ENCODE measurements around the gene ARL16.
A peak's percentile ranks its signal among the peaks of the same experiment; 100 is the strongest.

ARL16 gene

GRCh38 chr17:81667754-81668153 lies 15.8 kb downstream of the ARL16 start:
- Mint-ChIP-seq H3K27ac (no peak overlapping the region), H3K9me3 (no peaks in the 10 kb centered on the region), H3K4me1 (peaks cover 44% of the 10 kb centered on the region), H3K27me3 (no peaks in the 10 kb centered on the region), H3K4me3 (peak overlapping the region; percentile 99), H3K36me3 (peaks cover 7% of the 10 kb centered on the region)

- H3K4me3 Mint-ChIP-seq, result peak within 1 kb of the TSS; percentile 99
- H3K27me3 Mint-ChIP-seq, result no peaks in the 10 kb centered on the region
- peaks cover 45% of the 10 kb centered on the region for H3K4me1 Mint-ChIP-seq
- no peaks in the 10 kb centered on the region for H3K9me3 Mint-ChIP-seq
- H3K36me3 Mint-ChIP-seq, result peaks cover 7% of the 10 kb centered on the region
- peak within 1 kb of the TSS; percentile 98 for H3K27ac Mint-ChIP-seq
Observed at GRCh38 chr17:81666342-81667191, 17.0 kb downstream of the ARL16 start, which contains the start of the genes CCDC137 and OXLD1. TSS of gene CCDC137 (plus strand) at chr17:81666737. CDS start at chr17:81666767, 30 bp downstream. TSS of gene OXLD1 (minus strand) at chr17:81666605. CDS start at chr17:81666577, 28 bp downstream.

- Mint-ChIP-seq H3K36me3 (peaks cover 7% of the 10 kb centered on the region), H3K4me3 (peak overlapping the region; percentile 99), H3K4me1 (peaks cover 45% of the 10 kb centered on the region), H3K27ac (peak overlapping the region; percentile 98), H3K9me3 (no peaks in the 10 kb centered on the region), H3K27me3 (no peaks in the 10 kb centered on the region)
Observed at GRCh38 chr17:81666092-81666341, 17.6 kb downstream of the ARL16 start.

- Mint-ChIP-seq H3K4me1 (peaks cover 45% of the 10 kb centered on the region), H3K27me3 (no peaks in the 10 kb centered on the region), H3K9me3 (no peaks in the 10 kb centered on the region), H3K36me3 (peaks cover 7% of the 10 kb centered on the region), H3K4me3 (peak overlapping the region; percentile 99), H3K27ac (peak overlapping the region; percentile 98)
Observed at GRCh38 chr17:81665205-81666091, 18.1 kb downstream of the ARL16 start.

GRCh38 chr17:81664051-81664470 lies 19.5 kb downstream of the ARL16 start:
- H3K36me3 Mint-ChIP-seq, result peaks cover 6% of the 10 kb centered on the region
- no peak overlapping the region for H3K27ac Mint-ChIP-seq
- peaks cover 41% of the 10 kb centered on the region for H3K4me1 Mint-ChIP-seq
- no peaks in the 10 kb centered on the region for H3K27me3 Mint-ChIP-seq
- H3K9me3 Mint-ChIP-seq, result no peaks in the 10 kb centered on the region
- peak overlapping the region; percentile 30 for H3K4me3 Mint-ChIP-seq

GRCh38 chr17:81662002-81662401 lies 21.6 kb downstream of the ARL16 start:
- Mint-ChIP-seq H3K27ac (no peak overlapping the region), H3K27me3 (no peaks in the 10 kb centered on the region), H3K9me3 (no peaks in the 10 kb centered on the region), H3K36me3 (peaks cover 4% of the 10 kb centered on the region), H3K4me1 (peaks cover 27% of the 10 kb centered on the region), H3K4me3 (no peak overlapping the region)

GRCh38 chr17:81660441-81660840 lies 23.2 kb downstream of the ARL16 start:
- H3K36me3 Mint-ChIP-seq, result peaks cover 2% of the 10 kb centered on the region
- no peak overlapping the region for H3K27ac Mint-ChIP-seq
- H3K4me1 Mint-ChIP-seq, result peaks cover 13% of the 10 kb centered on the region

GRCh38 chr17:81659038-81659437 lies 24.6 kb downstream of the ARL16 start:
- Mint-ChIP-seq H3K36me3 (no peaks in the 10 kb centered on the region), H3K4me1 (peaks cover 4% of the 10 kb centered on the region), H3K9me3 (no peaks in the 10 kb centered on the region), H3K4me3 (no peak overlapping the region), H3K27ac (no peak overlapping the region), H3K27me3 (no peaks in the 10 kb centered on the region)

More at GRCh38 chr17:81660441-81660840, 23.2 kb downstream of the ARL16 start:
- no peak overlapping the region for H3K4me3 Mint-ChIP-seq
- no peaks in the 10 kb centered on the region for H3K9me3 Mint-ChIP-seq
- no peaks in the 10 kb centered on the region for H3K27me3 Mint-ChIP-seq

GRCh38 chr17:81656835-81657234 lies 26.8 kb downstream of the ARL16 start:
- Mint-ChIP-seq H3K36me3 (no peaks in the 10 kb centered on the region), H3K4me1 (peaks cover 11% of the 10 kb centered on the region), H3K4me3 (no peak overlapping the region), H3K27ac (no peak overlapping the region), H3K9me3 (no peaks in the 10 kb centered on the region), H3K27me3 (peaks cover under 1% of the 10 kb centered on the region)

GRCh38 chr17:81656118-81656743 lies 27.4 kb downstream of the ARL16 start, which contains the start of gene PDE6G:
TSS of gene PDE6G (minus strand) at chr17:81656542. CDS start at chr17:81653305, 3,237 bp downstream.
- Mint-ChIP-seq H3K27ac (no peak within 1 kb of the TSS), H3K4me3 (no peak within 1 kb of the TSS), H3K36me3 (no peaks in the 10 kb centered on the region), H3K9me3 (no peaks in the 10 kb centered on the region), H3K27me3 (peaks cover 3% of the 10 kb centered on the region), H3K4me1 (peaks cover 13% of the 10 kb centered on the region)

GRCh38 chr17:81655378-81656117 lies 28.0 kb downstream of the ARL16 start:
- H3K9me3 Mint-ChIP-seq, result no peaks in the 10 kb centered on the region
- H3K27me3 Mint-ChIP-seq, result peaks cover 3% of the 10 kb centered on the region
- H3K4me3 Mint-ChIP-seq, result no peak overlapping the region
- H3K27ac Mint-ChIP-seq, result no peak overlapping the region
- H3K4me1 Mint-ChIP-seq, result peaks cover 13% of the 10 kb centered on the region
- H3K36me3 Mint-ChIP-seq, result no peaks in the 10 kb centered on the region

- Mint-ChIP-seq H3K4me3 (peak overlapping the region; percentile 70), H3K4me1 (peaks cover 13% of the 10 kb centered on the region), H3K36me3 (no peaks in the 10 kb centered on the region), H3K27ac (no peak overlapping the region), H3K27me3 (peaks cover 11% of the 10 kb centered on the region), H3K9me3 (no peaks in the 10 kb centered on the region)
Observed at GRCh38 chr17:81652906-81653771, 30.5 kb downstream of the ARL16 start.

GRCh38 chr17:81651692-81652091 lies 31.9 kb downstream of the ARL16 start:
- Mint-ChIP-seq H3K27me3 (peaks cover 13% of the 10 kb centered on the region), H3K4me1 (peaks cover 13% of the 10 kb centered on the region), H3K9me3 (no peaks in the 10 kb centered on the region), H3K36me3 (no peaks in the 10 kb centered on the region), H3K27ac (no peak overlapping the region), H3K4me3 (peak overlapping the region; percentile 9)

GRCh38 chr17:81650951-81651350 lies 32.6 kb downstream of the ARL16 start:
- no peaks in the 10 kb centered on the region for H3K9me3 Mint-ChIP-seq
- peaks cover 13% of the 10 kb centered on the region for H3K27me3 Mint-ChIP-seq
- H3K4me1 Mint-ChIP-seq, result peaks cover 13% of the 10 kb centered on the region
- no peak overlapping the region for H3K4me3 Mint-ChIP-seq
- no peaks in the 10 kb centered on the region for H3K36me3 Mint-ChIP-seq
- H3K27ac Mint-ChIP-seq, result no peak overlapping the region

Data from activated naive CD4-positive, alpha-beta T cell treated with anti-CD3 and anti-CD28 coated beads, Interleukin-2, amount 50 U/mL, for 24 hours (primary cell).